ENCODE results near the gene EVA1C.
"Not testable (repeated sequence)": the region's sequence is repeated elsewhere in the genome, so short reads cannot be mapped to it uniquely, and the experiment has no call there.

The EVA1C gene

DNA sequence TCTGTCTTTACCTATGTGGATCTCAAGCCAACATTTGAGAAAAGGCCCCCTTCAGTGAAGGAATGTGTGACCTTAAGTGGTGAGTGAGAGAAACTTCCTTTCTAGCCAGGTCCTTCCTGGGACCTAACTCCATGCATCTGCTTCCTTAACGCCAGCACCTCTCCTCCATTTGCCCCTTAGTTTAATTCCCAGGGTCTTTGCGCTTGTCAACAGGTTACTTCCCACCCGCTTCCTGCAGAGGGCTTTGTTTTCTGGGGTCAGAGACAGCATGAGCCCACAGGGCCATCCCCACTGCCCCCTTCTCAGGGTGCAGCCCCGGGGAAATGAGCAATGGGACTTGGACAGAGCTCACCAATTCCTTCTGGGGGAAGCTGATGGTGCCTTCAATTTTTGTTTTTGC lies 54.8 kb downstream of the EVA1C start:
- DNase-seq, result no peak

- DNase-seq, result no peak
Observed at GRCh38 chr21:32468681-32469111, 56.2 kb downstream of the EVA1C start.

GRCh38 chr21:32469628-32470027 lies 57.1 kb downstream of the EVA1C start:
- DNase-seq, result no peak

DNA sequence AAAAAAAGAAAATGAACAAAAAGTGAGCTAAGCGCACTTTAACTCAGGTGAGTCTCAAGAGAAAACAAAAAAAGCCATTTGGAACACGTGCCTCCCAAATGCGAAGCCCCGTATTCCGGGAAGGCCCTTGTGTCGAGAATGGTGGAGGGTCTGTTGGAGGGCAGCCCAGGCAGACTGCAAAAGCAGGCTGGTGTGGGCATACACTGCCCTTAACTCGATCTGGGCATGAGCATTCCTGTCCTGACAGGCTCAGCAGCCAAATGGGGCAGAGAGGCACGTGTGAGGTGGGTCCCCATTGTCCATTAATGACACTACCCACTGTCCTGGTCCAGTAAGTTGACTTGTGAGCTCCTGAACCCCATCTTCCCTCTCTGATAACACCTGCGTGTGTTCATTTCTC lies 57.7 kb downstream of the EVA1C start:
- no peak for DNase-seq

DNA sequence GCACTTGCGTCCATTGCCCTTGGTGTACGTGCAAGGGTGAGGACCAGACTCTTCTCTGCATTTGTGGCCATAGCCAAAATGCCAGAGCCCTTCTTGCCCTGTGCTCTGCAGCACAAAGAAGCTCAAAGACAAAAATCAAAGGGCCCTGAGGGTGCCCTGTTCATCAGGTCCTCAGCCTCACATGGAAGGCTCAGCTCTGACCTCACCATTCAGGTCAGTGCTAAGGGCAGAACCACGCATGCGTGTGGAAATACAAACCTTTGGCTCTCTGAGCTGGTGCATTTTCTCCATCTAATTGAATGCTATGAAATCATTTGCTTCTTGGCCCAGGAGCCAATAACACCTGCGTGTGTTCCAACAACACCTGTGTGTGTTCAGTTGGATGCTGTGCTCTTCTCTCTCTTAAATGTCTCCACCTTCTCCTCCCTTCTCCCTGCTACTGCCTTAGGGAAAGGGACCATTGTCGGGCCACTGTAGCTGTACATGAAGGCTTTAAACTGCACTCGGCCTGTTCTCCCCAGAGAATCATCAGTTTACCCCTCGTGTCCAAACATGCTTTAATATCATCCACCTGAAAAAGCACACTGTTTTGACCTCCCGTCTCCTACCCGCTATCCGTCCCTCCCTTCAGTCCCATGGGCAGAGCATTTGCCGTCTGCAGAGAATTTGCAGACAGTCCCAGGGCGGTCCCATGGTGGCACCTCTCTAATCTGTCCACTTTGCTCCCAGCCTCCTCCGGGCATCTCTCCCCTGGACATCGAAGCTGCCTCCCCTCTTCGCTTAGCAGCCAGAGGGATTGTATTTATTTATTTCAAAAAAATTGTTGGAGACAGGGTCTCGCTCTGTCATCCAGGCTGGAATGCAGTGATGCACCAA lies 60.6 kb downstream of the EVA1C start:
- DNase-seq, result no peak

DNA sequence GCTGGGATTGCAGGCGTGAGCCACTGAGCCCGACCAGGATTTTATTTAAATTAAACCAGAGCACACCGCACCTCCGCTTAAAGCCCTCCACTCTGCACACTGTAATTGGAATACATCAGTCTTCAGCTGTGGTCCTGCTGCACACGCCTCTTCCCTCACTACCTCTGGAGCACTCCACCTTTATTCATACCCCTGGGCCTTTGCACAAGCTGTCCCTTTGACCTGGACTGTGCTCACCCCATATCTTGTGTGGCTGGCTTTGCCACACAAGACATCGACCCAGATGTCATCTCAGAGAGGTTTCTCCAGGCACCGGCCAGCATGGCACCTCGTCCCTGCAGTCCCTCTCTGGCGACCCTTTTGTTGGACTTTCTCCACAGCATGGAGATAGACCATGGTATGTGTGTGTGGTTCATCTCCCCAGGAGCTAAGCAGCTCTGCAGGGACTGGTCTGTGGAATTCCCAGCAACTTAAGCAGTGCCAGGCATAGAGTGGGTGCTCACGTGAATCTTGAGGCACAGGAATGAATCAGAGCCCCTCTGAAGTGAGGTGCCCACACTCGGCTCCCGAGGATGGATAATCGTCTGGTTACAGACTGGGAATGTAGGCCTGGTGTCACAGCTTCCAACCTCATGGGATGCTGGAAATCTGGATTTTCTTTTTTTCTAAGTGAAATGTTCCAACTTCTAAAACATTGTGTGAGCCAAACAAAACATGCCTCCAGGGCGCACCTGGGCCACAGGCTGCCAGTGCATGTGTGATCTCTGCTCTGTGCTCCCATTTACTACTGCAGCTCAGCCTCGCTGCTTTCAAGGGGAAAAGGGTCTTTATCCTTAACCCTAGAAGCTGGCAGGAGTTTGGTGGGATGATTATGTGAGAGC lies 61.9 kb downstream of the EVA1C start:
- DNase-seq, result no peak

GRCh38 chr21:32475162-32475812 lies 62.8 kb downstream of the EVA1C start:
- DNase-seq, result no peak

DNA sequence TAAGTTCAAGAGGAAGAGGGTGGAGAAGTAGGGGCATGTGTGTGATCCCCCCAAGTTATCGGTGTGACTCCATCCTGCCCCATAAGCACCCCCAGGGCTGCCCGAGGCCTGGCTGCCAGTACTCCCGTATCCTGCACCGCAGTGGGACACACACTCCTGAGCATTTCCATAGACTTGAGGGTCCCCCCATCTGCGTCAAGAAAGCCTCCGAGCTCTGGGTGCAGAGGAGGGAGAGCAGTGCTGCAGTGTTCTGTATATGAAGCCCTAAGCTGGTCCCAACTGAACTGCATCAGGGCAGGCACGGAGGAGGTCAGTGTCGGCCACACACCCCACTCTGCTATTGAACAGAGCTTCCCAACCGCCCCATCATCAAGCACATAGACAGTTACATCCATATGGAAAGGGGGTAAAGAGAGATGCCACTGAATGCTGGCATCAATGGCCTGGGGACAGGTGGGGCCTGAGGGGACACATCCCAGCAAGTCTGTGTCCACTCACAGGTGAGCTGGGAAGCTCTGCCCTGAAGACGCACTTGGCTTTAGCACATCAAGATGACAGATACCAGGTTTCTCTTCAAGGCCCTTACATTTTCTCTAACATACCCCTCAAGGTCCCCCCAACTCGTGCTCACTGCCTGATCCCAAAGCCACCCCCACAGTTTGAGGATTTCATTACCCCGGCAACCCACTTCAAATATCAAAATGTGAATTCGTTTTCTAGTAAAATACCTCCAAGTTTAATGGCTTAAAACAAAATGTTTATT lies 64.3 kb downstream of the EVA1C start:
- no peak for DNase-seq

- no peak for DNase-seq
Observed at GRCh38 chr21:32477424-32477745, 64.9 kb downstream of the EVA1C start.

DNA sequence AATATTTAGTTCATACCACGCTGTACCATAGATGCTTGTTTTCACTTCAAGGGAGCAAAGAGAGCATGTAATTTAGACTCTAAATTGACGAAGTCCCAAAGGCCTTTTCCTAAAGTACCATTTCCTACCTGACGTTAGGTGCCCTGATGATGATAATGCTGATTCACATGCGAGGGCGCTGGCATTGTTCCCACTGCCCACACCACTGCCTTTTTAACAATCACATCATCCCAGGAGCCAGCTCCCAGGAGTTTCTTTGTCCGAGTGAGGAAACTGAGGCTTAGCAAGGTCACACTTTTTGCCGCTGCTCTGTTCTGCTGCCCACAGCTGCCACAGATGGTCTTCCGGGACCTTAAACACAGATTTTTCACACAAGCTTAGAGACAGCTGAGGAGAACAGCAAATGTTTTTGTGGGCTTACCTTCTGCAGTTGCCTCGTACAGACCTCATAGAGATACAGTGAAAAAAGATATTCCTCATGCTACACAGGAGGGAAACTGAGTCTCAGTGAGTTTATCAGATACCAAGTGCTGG lies 69.4 kb downstream of the EVA1C start:
- no peak for DNase-seq

GRCh38 chr21:32482565-32483292 lies 70.2 kb downstream of the EVA1C start:
- no peak for DNase-seq

DNA sequence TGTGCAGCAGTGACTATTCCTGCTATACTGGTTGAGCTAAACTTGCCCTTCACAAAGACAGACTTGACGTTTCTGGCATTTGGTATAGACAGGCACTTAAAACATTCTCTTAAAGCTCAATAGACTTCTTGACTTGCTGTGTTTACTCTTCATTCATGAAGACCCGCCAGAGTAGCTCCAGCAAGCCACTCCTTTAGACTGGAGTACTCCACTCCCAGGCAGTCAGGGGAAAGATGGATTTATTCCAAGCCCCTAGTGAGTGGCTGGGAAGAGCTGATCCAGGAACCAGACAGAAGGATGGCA lies 70.7 kb downstream of the EVA1C start:
- DNase-seq, result no peak

- no peak for DNase-seq
Observed at GRCh38 chr21:32484706-32485380, 72.3 kb downstream of the EVA1C start.

- no peak for DNase-seq
Observed at GRCh38 chr21:32492376-32492775, 79.9 kb downstream of the EVA1C start.

DNA sequence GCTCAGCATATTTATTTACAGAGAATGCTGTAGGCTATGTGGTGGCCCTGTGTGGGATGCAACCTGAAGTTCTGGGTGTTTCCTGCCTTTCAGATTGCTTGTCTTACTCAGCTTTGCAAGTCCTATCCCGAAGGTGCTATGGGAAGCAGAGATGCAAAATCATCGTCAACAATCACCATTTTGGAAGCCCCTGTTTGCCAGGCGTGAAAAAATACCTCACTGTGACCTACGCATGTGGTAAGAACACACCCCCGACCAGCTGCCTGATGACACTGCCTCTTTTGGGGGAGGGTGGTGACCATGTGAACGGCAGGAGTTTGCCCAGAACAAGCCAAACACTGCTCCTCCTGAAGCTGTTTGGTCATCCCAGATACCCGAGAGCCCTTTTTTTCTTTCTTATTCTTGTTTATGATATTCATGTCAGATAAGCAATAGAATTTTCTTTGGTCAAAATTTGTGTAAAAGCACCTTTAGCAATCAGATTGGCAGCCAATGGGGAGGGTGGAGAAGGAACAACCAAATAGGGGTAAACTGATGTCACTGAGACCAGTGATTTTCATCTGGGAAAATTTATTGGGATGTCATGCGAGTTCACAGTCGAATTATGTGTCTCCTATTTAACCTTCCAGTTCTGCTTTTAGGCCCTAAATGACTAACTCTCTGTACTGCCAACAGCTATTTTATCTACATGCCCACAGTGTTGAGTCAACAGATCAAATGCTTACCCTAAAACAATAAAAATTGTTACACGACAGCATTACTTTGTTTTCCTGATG lies 82.6 kb downstream of the EVA1C start:
- DNase-seq, result no peak

GRCh38 chr21:32496568-32496967 lies 84.1 kb downstream of the EVA1C start:
- DNase-seq, result no peak

GRCh38 chr21:32499249-32500055 lies 86.9 kb downstream of the EVA1C start:
- DNase-seq, result no peak

- DNase-seq, result not testable (repeated sequence)
Observed at GRCh38 chr21:32503641-32504040, 91.1 kb downstream of the EVA1C start.

- DNase-seq, result not testable (repeated sequence)
Observed at GRCh38 chr21:32505767-32506166, 93.3 kb downstream of the EVA1C start.

All from CD4-positive, alpha-beta T cell treated with Interleukin-10 for 1 hour (primary cell).